DOHH2 (cell line): Measurements from ENCODE around the gene SLC25A13.

ENCODE experiments used
- CTCF ChIP-seq: fragments of 200-600 bp; sonication (generic); IDR thresholded peaks from one replicate; pipeline ENCODE4 v1.5.1; 2014; ENCODE audit warnings: antibody characterized with exemption, mild to moderate bottlenecking, low read depth, low read length; ENCODE audit not compliant: poor library complexity, severe bottlenecking
- EZH2phosphoT487 ChIP-seq: fragments of 200-600 bp; sonication (generic); IDR thresholded peaks from 2 replicates; pipeline ENCODE4 v1.6.1; 2017; ENCODE audit warnings: borderline replicate concordance, mild to moderate bottlenecking, antibody characterized with exemption, low read length, moderate library complexity, mixed read lengths

- TF ChIP-seq CTCF = no peak
- no peak for TF ChIP-seq EZH2phosphoT487
Observed at GRCh38 chr7:96200740-96201139, 121.2 kb downstream of the SLC25A13 start.
